Lung (tissue), 12 donors: Measurements from ENCODE around the gene AMIGO2. TPM values are rescaled to one million over a fixed set of nuclear protein-coding genes. Genes with fewer than 3 reads are reported as not detected.

ENCODE experiments used
- ATAC-seq: fragments of 200-7000 bp; cut with Tn5 transposase; one replicate; pipeline ENCODE4 v1.9.1; 2020; ENCODE audit warnings: moderate number of reproducible peaks; ENCODE audit not compliant: insufficient read depth, low FRiP score
- DNase-seq, 3 donors: peaks; one replicate each; pipeline ENCODE4 v3.0.0-alpha.2; 2013 to 2017
- H3K27ac ChIP-seq, 2 donors: one replicate each; pipeline ENCODE4 v1.5.1; 2013; ENCODE audit warnings: mild to moderate bottlenecking in 2 of 2, moderate library complexity in 2 of 2, control low read depth in 1 of 2, inconsistent platforms in 1 of 2, low read depth in 1 of 2, low read length in 1 of 2
- H3K27me3 ChIP-seq, 3 donors: one replicate each; pipeline ENCODE4 v1.5.1; 2013; ENCODE audit warnings: low read length in 2 of 3; ENCODE audit not compliant: control insufficient read depth in 3 of 3, insufficient read depth in 3 of 3
- H3K36me3 ChIP-seq, 4 donors: one replicate each; pipeline ENCODE4 v1.5.1; 2013; ENCODE audit warnings: low read length in 4 of 4, mild to moderate bottlenecking in 1 of 4, moderate library complexity in 1 of 4; ENCODE audit not compliant: control insufficient read depth in 4 of 4, insufficient read depth in 4 of 4
- H3K4me1 ChIP-seq, 5 donors: one replicate each; pipeline ENCODE4 v1.5.1; 2013; ENCODE audit warnings: low read length in 5 of 5, mild to moderate bottlenecking in 2 of 5, moderate library complexity in 1 of 5; ENCODE audit not compliant: control insufficient read depth in 5 of 5, insufficient read depth in 5 of 5
- H3K4me3 ChIP-seq: one replicate; pipeline ENCODE4 v1.5.1; 2013; ENCODE audit warnings: mild to moderate bottlenecking, control low read depth, moderate library complexity
- H3K9ac ChIP-seq, 2 donors: one replicate each; pipeline ENCODE4 v1.5.1; 2013; ENCODE audit warnings: low read length in 2 of 2, control low read depth in 1 of 2; ENCODE audit not compliant: insufficient read depth in 1 of 2
- H3K9me3 ChIP-seq, 4 donors: one replicate each; pipeline ENCODE4 v1.5.1; 2013; ENCODE audit warnings: low read length in 3 of 4, mild to moderate bottlenecking in 1 of 4, moderate library complexity in 1 of 4; ENCODE audit not compliant: control insufficient read depth in 4 of 4, insufficient read depth in 3 of 4
- CTCF ChIP-seq: IDR thresholded peaks from 2 replicates; pipeline ENCODE4 v1.5.1; 2012; ENCODE audit warnings: mild to moderate bottlenecking; ENCODE audit errors: control extremely low read depth, extremely low read depth
- WGBS, 2 donors: extraction: QIAGEN DNeasy Blood & Tissue Kit; methylation state at CpG; one replicate each; pipeline ENCODE4 v1.1.7; 2013; 5-methylcytosine and 5-hydroxymethylcytosine counted together
- polyA plus RNA-seq, 2 donors: library from polyadenylated mRNA; stranded (reverse); fragments of 200-250 nt; gene quantifications; one replicate each; pipeline ENCODE4 v1.2.1, GENCODE V29; 2013
- total RNA-seq, 2 donors: library from RNA; depleted of rRNA in 1 of 2; stranded (reverse); fragments of >200 nt in 1 of 2; gene quantifications; one replicate each; pipeline ENCODE4 v1.2.1, GENCODE V29; 2014 to 2021
- donor health status: control.
- donor health status: control.
- donor health status: Bipolar disorder and iron deficiency.
- donor health status: healthy.
- donor health status: DM: yes; HTN: yes; CAD: no.

Gene AMIGO2
- total and polyA plus RNA-seq, 4 donors, result 5.7 to 17.7 (median 7.8) TPM

GRCh38 chr12:47068539-47068938, 11.2 kb downstream of the AMIGO2 start:
- ATAC-seq (no peak), DNase-seq (no peak)
- Histone ChIP-seq H3K36me3 (no peaks in the 10 kb centered on the region), H3K27ac (no peak overlapping the region), H3K4me1 (peaks cover 0 to 7% (median 0%) of the 10 kb centered on the region in 5 donors), H3K27me3 (no peaks in the 10 kb centered on the region), H3K9me3 (no peaks in the 10 kb centered on the region), H3K4me3 (no peak overlapping the region), H3K9ac (no peak overlapping the region)
- 87 to 91% methylated on average over 6 of the region's 6 CpGs for WGBS, 2 donors
- no peak for TF ChIP-seq CTCF

GRCh38 chr12:47067771-47068431, 11.9 kb downstream of the AMIGO2 start:
- H3K27ac ChIP-seq, result no peak overlapping the region
- no peaks in the 10 kb centered on the region for H3K27me3 ChIP-seq
- 80 to 83% methylated on average over 5 of the region's 5 CpGs for WGBS, 2 donors
- no peak for DNase-seq
- H3K4me3 ChIP-seq, result no peak overlapping the region
- H3K9me3 ChIP-seq, result no peaks in the 10 kb centered on the region
- no peak for ATAC-seq
- H3K36me3 ChIP-seq, result no peaks in the 10 kb centered on the region
- no peak for TF ChIP-seq CTCF
- H3K9ac ChIP-seq, result no peak overlapping the region
- H3K4me1 ChIP-seq, result peaks cover 0 to 7% (median 0%) of the 10 kb centered on the region in 5 donors

- DNase-seq, result no peak
- TF ChIP-seq CTCF, result no peak
- Histone ChIP-seq H3K9me3 (no peaks in the 10 kb centered on the region), H3K27me3 (no peaks in the 10 kb centered on the region), H3K36me3 (no peaks in the 10 kb centered on the region), H3K9ac (no peak overlapping the region), H3K27ac (no peak overlapping the region), H3K4me3 (no peak overlapping the region), H3K4me1 (peaks cover 0 to 7% (median 0%) of the 10 kb centered on the region in 5 donors)
- ATAC-seq, result no peak
- 92 to 99% methylated on average over 1 of the region's 1 CpG for WGBS, 2 donors
These were observed 12.6 kb downstream of the AMIGO2 start for GRCh38 chr12:47067176-47067575.
